ENCODE results near the gene CYP26A1.

GRCh38 chr10:93106631-93107072 lies 33.0 kb downstream of the CYP26A1 start:
- no peak for TF ChIP-seq EZH2 (IDR thresholded peaks at IDR 0.05; ENCODE audit: borderline replicate concordance, low read depth, low read length, poor library complexity, severe bottlenecking)
- TF ChIP-seq CTCF (conservative IDR thresholded peaks at IDR 0.05; ENCODE audit: low read depth, low read length): no peak
